A673 (cell line): ENCODE data around the gene LRP1.

ENCODE experiments used
- CTCF ChIP-seq: fragments of 300-800, 200-600 bp; sonication (generic); conservative IDR thresholded peaks from 2 replicates; pipeline ENCODE4 v1.5.1; 2017; ENCODE audit warnings: low read depth, mild to moderate bottlenecking, antibody characterized with exemption, low read length, moderate library complexity, mixed read lengths
- EZH2 ChIP-seq: fragments of 200-600 bp; sonication (generic); IDR thresholded peaks from 2 replicates; pipeline ENCODE4 v1.6.1; 2017; ENCODE audit warnings: borderline replicate concordance, low read depth, mild to moderate bottlenecking, mixed read lengths, antibody characterized with exemption, low read length; ENCODE audit not compliant: poor library complexity, severe bottlenecking

GRCh38 chr12:57160040-57160439 lies 31.8 kb downstream of the LRP1 start:
- TF ChIP-seq CTCF (no peak), EZH2 (no peak)
